Heart left ventricle (tissue), 13 donors: ENCODE results near the gene MRI1.

Source experiments
- POLR2A ChIP-seq, 2 donors: fragments of 450-650 bp; IDR thresholded peaks; one replicate each; pipeline ENCODE4 v1.6.1; 2017; ENCODE audit warnings: antibody characterized with exemption in 2 of 2, mild to moderate bottlenecking in 2 of 2, moderate library complexity in 2 of 2
- TF ChIP-seq, protein P1 (sequence below), 12 donors: fragments of 200-600 bp; sonication (generic) in 4 of 12; IDR thresholded peaks; one replicate each; pipeline versions ENCODE4 v1.5.0 to v1.8.0; 2018 to 2022; ENCODE audit warnings: antibody characterized with exemption in 12 of 12, mild to moderate bottlenecking in 5 of 12
- donor health status: ischemic (EF 13 %, LVEDD 7.1; RV severe dilation, severe dysfunction).
- donor health status: DM: no; HTN: yes; CAD: no.
- donor health status: DM: no; HTN: no; CAD: no.
- donor health status: ischemic (EF 25% LVEDD 6.9; RV normal size, moderate dysfunction).
- donor health status: ischemic (EF 25% LVEDD 5.7; RV mildly dilated, moderate dysfunction).
- donor health status: ischemic (EF 35%, LVEDD 5.7; RV mildly dilated, moderate dysfunction).
- donor health status: nonischemic (EF 11% LVEDD 7.7; RV severe dilation, severe dysfunction).
- donor health status: DM: yes; HTN: yes; CAD: no.
- donor health status: PGD.
- donor health status: ischemic (EF 29% LVEDD 5.4; RV normal size, mild dysfunction).
- donor health status: nonischemic (EF 23%, LVEDD 6.1; RV moderate dilation, normal function).

DNA sequence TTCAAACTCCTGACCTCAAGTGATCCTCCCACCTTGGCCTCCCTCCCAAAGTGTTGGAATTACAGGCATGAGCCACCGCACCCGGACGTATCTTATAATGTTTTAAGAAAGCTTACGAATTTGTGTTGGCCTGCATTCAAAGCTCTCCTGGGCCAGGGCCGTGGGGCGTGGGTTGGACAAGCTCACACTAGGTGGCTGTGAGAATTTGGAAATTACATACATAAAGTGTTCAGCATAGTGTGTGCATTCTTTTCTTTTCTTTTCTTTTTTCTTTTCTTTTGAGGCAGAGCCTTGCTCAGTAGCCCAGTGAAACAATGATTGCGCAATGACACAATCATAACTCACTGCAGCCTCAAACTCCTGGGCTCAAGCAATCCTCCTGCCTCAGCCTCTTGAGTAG lies 33.5 kb downstream of the MRI1 start:
- TF ChIP-seq, protein P1, sequence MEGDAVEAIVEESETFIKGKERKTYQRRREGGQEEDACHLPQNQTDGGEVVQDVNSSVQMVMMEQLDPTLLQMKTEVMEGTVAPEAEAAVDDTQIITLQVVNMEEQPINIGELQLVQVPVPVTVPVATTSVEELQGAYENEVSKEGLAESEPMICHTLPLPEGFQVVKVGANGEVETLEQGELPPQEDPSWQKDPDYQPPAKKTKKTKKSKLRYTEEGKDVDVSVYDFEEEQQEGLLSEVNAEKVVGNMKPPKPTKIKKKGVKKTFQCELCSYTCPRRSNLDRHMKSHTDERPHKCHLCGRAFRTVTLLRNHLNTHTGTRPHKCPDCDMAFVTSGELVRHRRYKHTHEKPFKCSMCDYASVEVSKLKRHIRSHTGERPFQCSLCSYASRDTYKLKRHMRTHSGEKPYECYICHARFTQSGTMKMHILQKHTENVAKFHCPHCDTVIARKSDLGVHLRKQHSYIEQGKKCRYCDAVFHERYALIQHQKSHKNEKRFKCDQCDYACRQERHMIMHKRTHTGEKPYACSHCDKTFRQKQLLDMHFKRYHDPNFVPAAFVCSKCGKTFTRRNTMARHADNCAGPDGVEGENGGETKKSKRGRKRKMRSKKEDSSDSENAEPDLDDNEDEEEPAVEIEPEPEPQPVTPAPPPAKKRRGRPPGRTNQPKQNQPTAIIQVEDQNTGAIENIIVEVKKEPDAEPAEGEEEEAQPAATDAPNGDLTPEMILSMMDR (IDR thresholded peaks at IDR 0.05): no peak
- no peak for TF ChIP-seq POLR2A (IDR thresholded peaks at IDR 0.05)
